Measurements from ENCODE around the gene CARD6.
"Not testable (repeated sequence)": the region's sequence is repeated elsewhere in the genome, so short reads cannot be mapped to it uniquely, and the experiment has no call there.

- TF ChIP-seq HNRNPUL1 (IDR thresholded peaks at IDR 0.05; ENCODE audit: low read length), result peak; percentile 90
- not testable (repeated sequence) for TF ChIP-seq PHTF2 (CRISPR knock-in tag; IDR thresholded peaks at IDR 0.05); TBP (optimal IDR thresholded peaks at IDR 0.05; ENCODE audit: low read depth, low read length); MAFF (IDR thresholded peaks at IDR 0.05; ENCODE audit: low read length); EZH2 (IDR thresholded peaks at IDR 0.05; ENCODE audit: borderline replicate concordance, low read depth, low read length); E2F6 (IDR thresholded peaks at IDR 0.05; ENCODE audit: borderline replicate concordance in 1 of 2, extremely low read depth in 1 of 2, insufficient read depth in 1 of 2, insufficient read length in 1 of 2, low read depth in 1 of 2, low read length in 1 of 2, poor library complexity in 1 of 2, severe bottlenecking in 1 of 2); E2F5 (CRISPR knock-in tag; IDR thresholded peaks at IDR 0.05); SMAD2 (IDR thresholded peaks at IDR 0.05; ENCODE audit: low read depth, low read length)
- peak; percentile 87 for TF ChIP-seq EWSR1 (IDR thresholded peaks at IDR 0.05; ENCODE audit: borderline replicate concordance, low read depth, partially characterized antibody)
Observed at GRCh38 chr5:40825461-40826043, 15.6 kb upstream of the CARD6 start.
